Endothelial cell of umbilical vein (primary cell): ENCODE results near the gene RTN4. TPM values are rescaled to one million over a fixed set of nuclear protein-coding genes. Genes with fewer than 3 reads are reported as not detected.

Source experiments
- BruUV-seq: library from RNA; stranded (reverse); fragments of 400-500 nt; replicated peaks from 2 replicates; lab custom pipeline; 2021; lab: Mats Ljungman, UMichigan
- CTCF ChIA-PET: fragments of 300-600, 350-600 bp; sonication (Branson Sonifier 250); formaldehyde crosslinking; loops from one replicate; lab custom pipeline; 2021; ENCODE audit warnings: antibody characterized with exemption, inconsistent platforms; lab: Charles Lee
- POLR2A ChIA-PET: fragments of 300-600, 350-600 bp; sonication (Branson Sonifier 250); formaldehyde crosslinking; loops from one replicate; lab custom pipeline; 2021; ENCODE audit warnings: antibody characterized with exemption, inconsistent platforms; lab: Charles Lee
- DNase-seq: peaks from one replicate; pipeline ENCODE4 v3.0.0-alpha.2; 2011; ENCODE audit warnings: low read depth, low spot score
- FAIRE-seq: peaks from 2 replicates; lab custom pipeline; 2011; peaks lifted over from hg19 to GRCh38; lab: Jason Lieb, UNC
- H2AFZ ChIP-seq: 2 replicates; pipeline ENCODE4 v1.6.0; 2012; ENCODE audit warnings: low read depth, low read length, control low read depth, inconsistent platforms
- H3K27ac ChIP-seq: 2 replicates; pipeline ENCODE4 v1.5.1; 2011; ENCODE audit warnings: low read depth, mild to moderate bottlenecking, control low read depth, low read length, moderate library complexity; ENCODE audit not compliant: insufficient read depth
- H3K27me3 ChIP-seq, 2 experiments: 2 replicates each; pipeline versions ENCODE4 v1.6.0 to v1.6.1; 2011; ENCODE audit warnings: low read length in 2 of 2, mixed read lengths in 1 of 2; ENCODE audit not compliant: control insufficient read depth in 2 of 2, insufficient read depth in 2 of 2
- H3K36me3 ChIP-seq, 2 experiments: 2 replicates in 1 of 2; 3 replicates in 1 of 2; pipeline ENCODE4 v1.5.1; 2011; ENCODE audit warnings: low read length in 2 of 2, mild to moderate bottlenecking in 1 of 2, moderate library complexity in 1 of 2; ENCODE audit not compliant: control insufficient read depth in 2 of 2, insufficient read depth in 2 of 2; ENCODE audit errors: extremely low read depth in 1 of 2
- H3K4me1 ChIP-seq: 3 replicates; pipeline ENCODE4 v1.5.1; 2011; ENCODE audit warnings: mild to moderate bottlenecking, low read length; ENCODE audit not compliant: control insufficient read depth, insufficient read depth; ENCODE audit errors: extremely low read depth
- H3K4me2 ChIP-seq: 2 replicates; pipeline ENCODE4 v1.6.1; 2011; ENCODE audit warnings: low read length, control low read depth, mixed read lengths; ENCODE audit not compliant: insufficient read depth
- H3K4me3 ChIP-seq, 3 experiments: fragments of 200-600 bp in 1 of 3; sonication (generic), shearing (Covaris generic) in 1 of 3; replicated peaks in 1 of 3; 2 replicates each; pipeline ENCODE4 v1.5.1; 2011 to 2016; ENCODE audit warnings: control low read depth in 3 of 3, low read length in 3 of 3, mild to moderate bottlenecking in 2 of 3, inconsistent platforms in 1 of 3, low read depth in 1 of 3, moderate library complexity in 1 of 3; ENCODE audit not compliant: insufficient read depth in 1 of 3
- H3K79me2 ChIP-seq: 2 replicates; pipeline ENCODE4 v1.6.0; 2012; ENCODE audit warnings: low read length, inconsistent platforms; ENCODE audit not compliant: control insufficient read depth, insufficient read depth
- H3K9ac ChIP-seq: replicated peaks from 2 replicates; pipeline ENCODE3; 2011; ENCODE audit warnings: low read length, control low read depth; ENCODE audit not compliant: insufficient read depth; ENCODE audit errors: extremely low read depth
- H3K9me1 ChIP-seq: replicated peaks from 3 replicates; pipeline ENCODE4 v1.6.0; 2011; ENCODE audit warnings: mild to moderate bottlenecking, low read length; ENCODE audit not compliant: control insufficient read depth, insufficient read depth; ENCODE audit errors: extremely low read depth
- H3K9me3 ChIP-seq: replicated peaks from 2 replicates; pipeline ENCODE4 v1.5.1; 2012; ENCODE audit warnings: low read length, inconsistent platforms; ENCODE audit not compliant: control insufficient read depth, insufficient read depth
- H4K20me1 ChIP-seq: replicated peaks from 2 replicates; pipeline ENCODE3; 2011; ENCODE audit warnings: mild to moderate bottlenecking, low read length; ENCODE audit not compliant: control insufficient read depth, insufficient read depth; ENCODE audit errors: extremely low read depth
- CTCF ChIP-seq, 2 donors: IDR thresholded peaks; 1 replicate in 1 of 2; 2 replicates in 1 of 2; pipeline ENCODE4 v1.5.1; 2011; ENCODE audit warnings: low read length in 2 of 2, mild to moderate bottlenecking in 2 of 2, moderate library complexity in 2 of 2, control low read depth in 1 of 2, inconsistent platforms in 1 of 2, low read depth in 1 of 2; ENCODE audit not compliant: insufficient read depth in 1 of 2; ENCODE audit errors: extremely low read depth in 1 of 2
- EZH2 ChIP-seq: IDR thresholded peaks from 2 replicates; pipeline ENCODE4 v1.6.1; 2012; ENCODE audit warnings: borderline replicate concordance, low read depth, mild to moderate bottlenecking, moderate library complexity, low read length, inconsistent platforms; ENCODE audit not compliant: severe bottlenecking
- FOS ChIP-seq: IDR thresholded peaks from 2 replicates; pipeline ENCODE4 v1.6.1; 2011; ENCODE audit warnings: mild to moderate bottlenecking, low read length, moderate library complexity, borderline replicate concordance; ENCODE audit not compliant: insufficient read depth
- GATA2 ChIP-seq: IDR thresholded peaks from 2 replicates; pipeline ENCODE4 v1.7.0; 2011; ENCODE audit warnings: low read depth, mild to moderate bottlenecking, moderate library complexity, mixed read lengths, low read length; ENCODE audit not compliant: insufficient read length, insufficient read depth
- JUN ChIP-seq: IDR thresholded peaks from 2 replicates; pipeline ENCODE4 v1.6.1; 2011; ENCODE audit warnings: borderline replicate concordance, low read depth; ENCODE audit not compliant: insufficient read length, insufficient read depth
- MAX ChIP-seq: IDR thresholded peaks from 2 replicates; pipeline ENCODE4 v1.6.1; 2011; ENCODE audit not compliant: insufficient read depth, insufficient read length
- MYC ChIP-seq: IDR thresholded peaks from one replicate; pipeline ENCODE4 v1.6.1; 2011; ENCODE audit warnings: mild to moderate bottlenecking, low read depth, low read length
- POLR2A ChIP-seq: IDR thresholded peaks from 2 replicates; pipeline ENCODE4 v1.6.1; 2012; ENCODE audit warnings: low read depth, mild to moderate bottlenecking, control low read depth, low read length
- POLR2AphosphoS5 ChIP-seq: IDR thresholded peaks from 2 replicates; pipeline ENCODE4 v1.6.1; 2012; ENCODE audit warnings: low read depth, mild to moderate bottlenecking, control low read depth, low read length, moderate library complexity; ENCODE audit not compliant: insufficient read depth
- dilution Hi-C: fragments of 300-500 bp; cut with MboI; formaldehyde crosslinking; loops from one replicate; pipeline ENCODE4 v1.15.0; 2019; ENCODE audit warnings: low sequenced_read_pairs; ENCODE audit not compliant: extremely low pct_ligation_motif_present
- intact Hi-C: fragments of 100-400 bp; cut with micrococcal nuclease; formaldehyde crosslinking; loops from one replicate; pipeline ENCODE4 v1.10.0; 2022
- polyA plus RNA-seq, 4 experiments: library from polyadenylated mRNA; depleted of rRNA in 3 of 4; stranded (reverse) in 3 of 4; unstranded in 1 of 4; fragments of >200 nt; gene quantifications; 2 replicates each; pipeline versions ENCODE4 v1.2.1 to v1.2.3, GENCODE V29; 2011 to 2012; ENCODE audit warnings: missing spikeins in 1 of 4
- total RNA-seq: library from RNA; stranded (reverse); gene quantifications from 2 replicates; pipeline ENCODE4 v1.2.3, GENCODE V29; 2021

RTN4 gene
- total and polyA plus RNA-seq, 2 donors (not counting 3 experiments of a cell fraction or from before 2014, with no cell fraction given) = 253 to 486 TPM

GRCh38 chr2:54962935-54963440 is 87.3 kb downstream of the RTN4 start:
- H3K27ac ChIP-seq = no peak overlapping the region
- ChIA-PET POLR2A (no interaction called here), CTCF (interaction anchor here (1.8 kb wide), 1 partner anchor 214 kb away, joined by 4 read pairs; no protein-coding TSS in a partner anchor)
- TF ChIP-seq MYC = no peak
- no peak for TF ChIP-seq JUN
- TF ChIP-seq FOS = no peak
- TF ChIP-seq GATA2 = no peak
- TF ChIP-seq CTCF (IDR thresholded peaks at IDR 0.05; ENCODE audit: extremely low read depth in 1 of 2, insufficient read depth in 1 of 2, low read depth in 1 of 2, low read length in 2 of 2) = no peak
- no peak for TF ChIP-seq POLR2AphosphoS5
- no peak for TF ChIP-seq MAX
- no peak for TF ChIP-seq POLR2A
- TF ChIP-seq EZH2 = no peak
- intact Hi-C loops (no loop called here), dilution Hi-C loops (no loop called here)
- no peak for FAIRE-seq
- no peak overlapping the region for H2AFZ ChIP-seq
- no peaks in the 10 kb centered on the region for H3K27me3 ChIP-seq
- no peak overlapping the region for H3K9ac ChIP-seq
- no peaks in the 10 kb centered on the region for H4K20me1 ChIP-seq
- no TSS peak for BruUV-seq
- no peak for DNase-seq
- no peaks in the 10 kb centered on the region for H3K36me3 ChIP-seq
- no peak overlapping the region for H3K4me2 ChIP-seq
- H3K4me1 ChIP-seq = peaks cover 12% of the 10 kb centered on the region
- no peaks in the 10 kb centered on the region for H3K9me3 ChIP-seq
- H3K4me3 ChIP-seq = no peak overlapping the region
- H3K9me1 ChIP-seq = no peaks in the 10 kb centered on the region
- H3K79me2 ChIP-seq = no peaks in the 10 kb centered on the region
